Activated T-cell treated with anti-CD3 and anti-CD28 coated beads, Interleukin-2, amount 50 U/mL, for 72 hours (primary cell): ENCODE results near the gene DNAJC8. TPM values are rescaled to one million over a fixed set of nuclear protein-coding genes. Genes with fewer than 3 reads are reported as not detected.

Source experiments
- ATAC-seq, 2 donors: fragments of 150-1000 bp; cut with Tn5 transposase; replicated peaks in 1 of 2; 2 replicates each; pipeline ENCODE4 v1.10.0; 2021; ENCODE audit warnings: moderate library complexity in 2 of 2, mild to moderate bottlenecking in 1 of 2
- DNase-seq, 2 donors: peaks; one replicate each; pipeline ENCODE4 v3.0.0; 2021 to 2022; ENCODE audit warnings: mixed read lengths in 1 of 2
- H3K27ac Mint-ChIP-seq: one replicate; pipeline ENCODE4 v1.8.0; 2022; ENCODE audit warnings: mild to moderate bottlenecking, moderate library complexity, mixed read lengths
- H3K27me3 Mint-ChIP-seq: one replicate; pipeline ENCODE4 v1.8.0; 2022; ENCODE audit warnings: low read depth, mixed read lengths
- H3K36me3 Mint-ChIP-seq, 2 donors: one replicate each; pipeline ENCODE4 v1.8.0; 2022; ENCODE audit warnings: mixed read lengths in 2 of 2, mild to moderate bottlenecking in 1 of 2; ENCODE audit not compliant: insufficient read depth in 2 of 2
- H3K4me1 Mint-ChIP-seq: one replicate; pipeline ENCODE4 v1.8.0; 2022; ENCODE audit warnings: low read depth, mixed read lengths
- H3K4me3 Mint-ChIP-seq, 2 donors: one replicate each; pipeline ENCODE4 v1.8.0; 2022; ENCODE audit warnings: mild to moderate bottlenecking in 2 of 2, mixed read lengths in 2 of 2, moderate library complexity in 2 of 2
- H3K9me3 Mint-ChIP-seq, 2 donors: one replicate each; pipeline ENCODE4 v1.8.0; 2022; ENCODE audit warnings: mixed read lengths in 2 of 2
- total RNA-seq, 2 donors: library from RNA; stranded (reverse); gene quantifications; one replicate each; pipeline ENCODE4 v1.2.3, GENCODE V29; 2022

The DNAJC8 gene
- total RNA-seq, 2 donors from 2014 or later, result 61.9 to 63.7 TPM

- peaks cover 0 to 3% of the 10 kb centered on the region in 2 donors for H3K9me3 Mint-ChIP-seq
- H3K27ac Mint-ChIP-seq, result no peak overlapping the region
- no peak for ATAC-seq
- H3K27me3 Mint-ChIP-seq, result peaks cover 79% of the 10 kb centered on the region
- no peaks in the 10 kb centered on the region for H3K4me1 Mint-ChIP-seq
- peaks cover 0 to 3% of the 10 kb centered on the region in 2 donors for H3K36me3 Mint-ChIP-seq
- no peak overlapping the region for H3K4me3 Mint-ChIP-seq
- DNase-seq, result no peak
These were observed 70.7 kb downstream of the DNAJC8 start for GRCh38 chr1:28162151-28162550.

DNA sequence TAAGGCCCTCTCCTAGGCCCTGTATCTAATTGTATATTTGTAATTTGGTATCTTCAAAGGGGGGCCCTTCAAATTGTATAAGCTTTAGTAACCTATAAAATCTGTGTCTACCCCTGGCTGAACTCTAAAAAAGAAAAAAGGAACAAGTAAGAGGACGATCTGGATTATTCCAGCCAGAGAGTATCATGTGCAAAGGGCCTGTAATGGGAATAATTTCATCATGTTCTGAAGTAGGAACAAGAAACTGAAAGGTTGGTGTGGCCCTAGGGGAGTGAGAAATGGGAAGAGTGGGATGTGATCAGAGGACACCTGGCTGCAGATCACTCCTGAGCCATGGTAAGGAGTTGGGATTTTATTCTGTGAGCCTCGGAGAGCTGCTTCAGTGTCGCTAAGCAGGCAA is 71.1 kb downstream of the DNAJC8 start:
- Mint-ChIP-seq H3K4me1 (no peaks in the 10 kb centered on the region), H3K27me3 (peaks cover 75% of the 10 kb centered on the region), H3K9me3 (peaks cover 0 to 3% of the 10 kb centered on the region in 2 donors), H3K27ac (no peak overlapping the region), H3K36me3 (peaks cover 0 to 3% of the 10 kb centered on the region in 2 donors), H3K4me3 (no peak overlapping the region)
- DNase-seq, result no peak
- ATAC-seq, result no peak

GRCh38 chr1:28160782-28161266 is 72.0 kb downstream of the DNAJC8 start:
- no peak for ATAC-seq
- Mint-ChIP-seq H3K4me3 (no peak overlapping the region), H3K27ac (no peak overlapping the region), H3K36me3 (peaks cover 0 to under 1% of the 10 kb centered on the region in 2 donors), H3K27me3 (peaks cover 66% of the 10 kb centered on the region), H3K4me1 (no peaks in the 10 kb centered on the region), H3K9me3 (peaks cover 0 to under 1% of the 10 kb centered on the region in 2 donors)
- no peak for DNase-seq

- ATAC-seq, result no peak
- no peak overlapping the region for H3K27ac Mint-ChIP-seq
- no peaks in the 10 kb centered on the region for H3K9me3 Mint-ChIP-seq
- peaks cover 70% of the 10 kb centered on the region for H3K27me3 Mint-ChIP-seq
- H3K4me1 Mint-ChIP-seq, result no peaks in the 10 kb centered on the region
- H3K36me3 Mint-ChIP-seq, result no peaks in the 10 kb centered on the region
- DNase-seq, result no peak
- H3K4me3 Mint-ChIP-seq, result no peak overlapping the region
These were observed 73.1 kb downstream of the DNAJC8 start for GRCh38 chr1:28159680-28160079.

DNA sequence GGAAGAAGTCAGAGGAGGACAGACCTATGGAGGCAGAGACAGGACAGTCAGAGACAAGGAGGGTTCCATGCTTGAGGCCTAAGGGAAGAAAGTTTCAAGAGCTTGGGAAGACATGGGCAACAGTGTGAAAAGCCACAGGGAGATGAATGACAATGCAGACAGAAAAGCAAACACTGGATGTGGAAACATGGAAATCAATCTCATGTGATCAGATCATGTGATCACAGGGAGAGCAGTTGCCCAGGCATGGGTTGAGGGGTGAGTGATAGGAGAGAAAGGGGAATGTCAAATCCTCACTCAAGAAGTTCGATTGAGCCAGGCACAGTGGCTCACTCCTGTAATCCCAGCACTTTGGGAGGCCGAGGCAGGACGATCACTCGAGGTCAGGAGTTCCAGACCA is 73.6 kb downstream of the DNAJC8 start:
- H3K27me3 Mint-ChIP-seq, result peaks cover 69% of the 10 kb centered on the region

DNA sequence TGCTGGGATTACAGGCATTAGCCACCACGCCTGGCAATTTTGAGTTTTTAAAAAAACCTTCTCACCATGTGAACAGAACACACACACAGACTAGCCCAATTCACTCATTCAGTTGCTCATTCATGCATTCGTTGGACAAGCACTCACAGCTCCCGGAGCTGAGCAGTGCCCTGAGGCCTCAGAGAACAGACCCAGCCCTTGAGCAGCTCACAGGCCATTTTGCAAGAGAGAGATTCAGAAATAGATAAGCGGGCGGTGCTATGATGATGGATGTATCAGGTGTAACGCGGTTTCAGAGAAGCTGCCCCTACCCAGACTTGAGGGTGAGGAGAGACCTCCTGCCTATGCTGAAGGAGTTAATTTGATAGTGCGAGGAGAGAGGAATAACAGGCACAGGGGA is 74.9 kb downstream of the DNAJC8 start:
- Mint-ChIP-seq H3K4me1 (no peaks in the 10 kb centered on the region), H3K27ac (no peak overlapping the region), H3K27me3 (peaks cover 60% of the 10 kb centered on the region)

More for the DNA sequence above, 73.6 kb downstream of the DNAJC8 start:
- ATAC-seq, result no peak
- H3K4me3 Mint-ChIP-seq, result no peak overlapping the region
- H3K27ac Mint-ChIP-seq, result no peak overlapping the region
- H3K4me1 Mint-ChIP-seq, result no peaks in the 10 kb centered on the region
- no peaks in the 10 kb centered on the region for H3K36me3 Mint-ChIP-seq
- H3K9me3 Mint-ChIP-seq, result no peaks in the 10 kb centered on the region
- DNase-seq, result no peak

GRCh38 chr1:28156821-28157220 is 76.0 kb downstream of the DNAJC8 start:
- Mint-ChIP-seq H3K36me3 (no peaks in the 10 kb centered on the region), H3K27ac (no peak overlapping the region), H3K4me3 (no peak overlapping the region), H3K9me3 (no peaks in the 10 kb centered on the region), H3K27me3 (peaks cover 54% of the 10 kb centered on the region), H3K4me1 (no peaks in the 10 kb centered on the region)
- ATAC-seq, result no peak
- no peak for DNase-seq

More for the DNA sequence above, 74.9 kb downstream of the DNAJC8 start:
- H3K4me3 Mint-ChIP-seq, result no peak overlapping the region
- no peak for ATAC-seq
- H3K9me3 Mint-ChIP-seq, result no peaks in the 10 kb centered on the region
- no peak for DNase-seq
- H3K36me3 Mint-ChIP-seq, result no peaks in the 10 kb centered on the region

DNA sequence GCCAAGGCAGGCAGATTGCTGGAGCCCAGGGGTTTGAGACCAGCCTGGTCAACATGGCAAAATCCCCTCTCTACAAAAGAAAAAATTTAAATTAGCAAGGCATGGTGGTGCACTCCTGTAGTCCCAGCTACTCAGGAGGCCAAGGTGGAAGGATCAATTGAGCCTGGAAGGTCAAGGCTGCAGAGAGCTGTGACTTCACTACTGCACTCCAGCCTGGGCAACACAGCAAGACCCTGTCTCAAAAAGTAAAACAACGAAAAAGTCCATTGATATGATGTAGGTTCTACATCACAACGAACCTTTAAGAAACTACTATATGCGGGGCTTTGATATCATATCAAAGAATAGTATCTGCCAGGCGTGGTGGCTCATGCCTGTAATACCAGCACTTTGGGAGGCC is 77.2 kb downstream of the DNAJC8 start:
- DNase-seq (no peak), ATAC-seq (no peak)
- Mint-ChIP-seq H3K4me3 (no peak overlapping the region), H3K27ac (no peak overlapping the region), H3K4me1 (no peaks in the 10 kb centered on the region), H3K36me3 (no peaks in the 10 kb centered on the region), H3K9me3 (no peaks in the 10 kb centered on the region), H3K27me3 (peaks cover 46% of the 10 kb centered on the region)

GRCh38 chr1:28154078-28154594 is 78.7 kb downstream of the DNAJC8 start:
- ATAC-seq (no peak), DNase-seq (no peak)
- H3K27ac Mint-ChIP-seq, result no peak overlapping the region
- no peaks in the 10 kb centered on the region for H3K36me3 Mint-ChIP-seq
- H3K4me1 Mint-ChIP-seq, result no peaks in the 10 kb centered on the region
- H3K4me3 Mint-ChIP-seq, result no peak overlapping the region
- H3K27me3 Mint-ChIP-seq, result peaks cover 55% of the 10 kb centered on the region
- H3K9me3 Mint-ChIP-seq, result no peaks in the 10 kb centered on the region

Other genes with a start within 250 kb of the DNAJC8 start
- gene EYA3, start 144.4 kb downstream of the DNAJC8 start, total RNA-seq, result 10 to 100 TPM; 27.0 to 28.9 TPM
- under 1 TPM; 0.12 to 0.46 TPM for gene PTAFR, start 56.3 kb downstream of the DNAJC8 start, total RNA-seq
- gene ATP5IF1, start 3.1 kb upstream of the DNAJC8 start, total RNA-seq, result 100 to 1,000 TPM; 147 to 163 TPM
- gene SESN2, start 26.5 kb upstream of the DNAJC8 start, total RNA-seq, result 100 to 1,000 TPM in 1 of 2 donors, 10 to 100 TPM in 1; 85.3 to 101 TPM
- gene MED18, start 96.0 kb upstream of the DNAJC8 start, total RNA-seq, result 10 to 100 TPM; 25.9 to 27.9 TPM
- gene PHACTR4, start 136.7 kb upstream of the DNAJC8 start, total RNA-seq, result 10 to 100 TPM; 29.7 to 33.7 TPM